GM12891 (cell line): ENCODE measurements around the gene PPP1R3G.

Source experiments
- DNase-seq: peaks from one replicate; pipeline ENCODE4 v3.0.0; 2011; ENCODE audit warnings: low spot score; ENCODE audit not compliant: insufficient read length
- FAIRE-seq: peaks from 2 replicates; lab custom pipeline; 2011; peaks lifted over from hg19 to GRCh38; lab: Jason Lieb, UNC
- PAX5 ChIP-seq: IDR thresholded peaks from 2 replicates; pipeline ENCODE4 v1.6.1; 2011; ENCODE audit warnings: low read length, moderate library complexity, mild to moderate bottlenecking; ENCODE audit not compliant: insufficient read depth, severe bottlenecking
- POLR2A ChIP-seq: IDR thresholded peaks from 2 replicates; pipeline ENCODE4 v1.6.1; 2011; ENCODE audit warnings: low read depth, low read length, control low read depth
- POLR2AphosphoS5 ChIP-seq: IDR thresholded peaks from 2 replicates; pipeline ENCODE4 v1.6.1; 2011; ENCODE audit warnings: low read depth, low read length, control low read depth
- POU2F2 ChIP-seq: IDR thresholded peaks from 2 replicates; pipeline ENCODE4 v1.6.1; 2011; ENCODE audit warnings: low read depth, mild to moderate bottlenecking, control low read depth, low read length, moderate library complexity
- SPI1 ChIP-seq: IDR thresholded peaks from 2 replicates; pipeline ENCODE4 v1.6.1; 2011; ENCODE audit warnings: low read depth, low read length, control low read depth
- TAF1 ChIP-seq: IDR thresholded peaks from 2 replicates; pipeline ENCODE4 v1.6.1; 2011; ENCODE audit warnings: low read depth, low read length, control low read depth

Gene PPP1R3G

GRCh38 chr6:5068153-5068751 is 16.9 kb upstream of the PPP1R3G start:
- no peak for FAIRE-seq
- TF ChIP-seq SPI1 (no peak), POU2F2 (no peak), POLR2AphosphoS5 (no peak), PAX5 (no peak), TAF1 (no peak), POLR2A (no peak)
- no peak for DNase-seq

DNA sequence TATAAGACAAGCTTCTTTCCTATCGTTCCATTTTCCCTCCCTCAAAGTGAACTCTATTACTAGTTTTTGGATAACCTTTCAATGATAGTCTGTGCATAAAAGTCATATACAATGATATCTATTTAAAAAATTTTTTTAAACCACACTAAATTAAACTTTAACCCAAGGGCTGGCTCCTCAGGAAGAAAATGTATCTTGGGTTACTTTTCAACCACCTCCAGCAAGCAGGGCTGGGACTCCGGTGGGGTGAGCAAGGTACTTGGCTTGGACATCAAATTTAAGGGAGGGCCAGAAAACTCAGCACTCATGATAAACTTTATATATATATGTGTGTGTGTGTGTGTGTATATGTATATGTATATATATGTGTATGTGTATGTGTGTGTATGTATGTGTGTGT is 13.9 kb upstream of the PPP1R3G start:
- DNase-seq (no peak), FAIRE-seq (no peak)
- TF ChIP-seq PAX5, result no peak
- no peak for TF ChIP-seq POLR2AphosphoS5
- TF ChIP-seq TAF1, result no peak
- TF ChIP-seq POU2F2, result no peak
- no peak for TF ChIP-seq POLR2A
- no peak for TF ChIP-seq SPI1

DNA sequence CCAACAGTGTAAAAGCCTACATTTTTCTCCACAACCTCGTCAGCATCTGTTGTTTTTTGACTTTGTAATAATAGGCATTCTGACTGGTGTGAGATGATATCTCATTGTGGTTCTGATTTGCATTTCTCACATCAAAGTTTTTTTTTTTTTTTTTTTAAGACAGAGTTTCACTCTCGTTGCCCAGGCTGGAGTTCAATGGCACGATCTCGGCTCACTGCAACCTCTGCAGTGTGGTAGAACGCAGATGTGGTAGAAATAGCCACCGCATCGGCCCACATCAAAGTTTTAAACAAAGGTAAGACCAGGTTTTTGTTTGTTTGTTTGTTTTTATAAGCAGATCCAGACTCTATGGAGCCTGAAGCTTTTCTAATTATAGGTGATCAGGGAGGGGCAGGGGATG is 12.7 kb upstream of the PPP1R3G start:
- DNase-seq (no peak), FAIRE-seq (no peak)
- TF ChIP-seq POU2F2, result no peak
- TF ChIP-seq TAF1, result no peak
- TF ChIP-seq PAX5, result no peak
- TF ChIP-seq SPI1, result no peak
- TF ChIP-seq POLR2A, result no peak
- TF ChIP-seq POLR2AphosphoS5, result no peak

- no peak for FAIRE-seq
- TF ChIP-seq POLR2AphosphoS5, result no peak
- no peak for DNase-seq
Observed at GRCh38 chr6:5073992-5074391, 11.1 kb upstream of the PPP1R3G start.

DNA sequence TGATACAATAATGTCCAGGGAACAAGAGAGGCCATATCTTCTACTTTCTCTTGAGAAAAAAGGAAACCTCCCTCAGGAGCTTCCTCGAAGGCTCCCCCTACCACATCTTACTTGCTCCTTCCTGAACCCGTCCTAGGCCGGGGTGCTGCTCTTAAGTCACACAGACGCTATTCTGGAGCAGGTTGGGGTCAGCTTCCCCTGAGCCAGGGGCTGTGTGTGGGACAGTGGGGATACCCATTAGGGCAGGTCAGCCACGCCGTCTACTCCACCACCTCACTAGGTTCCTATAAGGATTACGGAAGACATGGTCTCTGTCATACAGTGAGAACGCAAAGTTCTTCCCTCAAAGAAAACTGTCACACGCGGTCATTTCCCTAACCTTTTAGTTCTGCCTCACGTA is 8.2 kb upstream of the PPP1R3G start:
- no peak for DNase-seq
- FAIRE-seq, result no peak
- TF ChIP-seq POLR2AphosphoS5 (no peak), POLR2A (no peak), PAX5 (no peak), SPI1 (no peak), TAF1 (no peak), POU2F2 (no peak)

DNA sequence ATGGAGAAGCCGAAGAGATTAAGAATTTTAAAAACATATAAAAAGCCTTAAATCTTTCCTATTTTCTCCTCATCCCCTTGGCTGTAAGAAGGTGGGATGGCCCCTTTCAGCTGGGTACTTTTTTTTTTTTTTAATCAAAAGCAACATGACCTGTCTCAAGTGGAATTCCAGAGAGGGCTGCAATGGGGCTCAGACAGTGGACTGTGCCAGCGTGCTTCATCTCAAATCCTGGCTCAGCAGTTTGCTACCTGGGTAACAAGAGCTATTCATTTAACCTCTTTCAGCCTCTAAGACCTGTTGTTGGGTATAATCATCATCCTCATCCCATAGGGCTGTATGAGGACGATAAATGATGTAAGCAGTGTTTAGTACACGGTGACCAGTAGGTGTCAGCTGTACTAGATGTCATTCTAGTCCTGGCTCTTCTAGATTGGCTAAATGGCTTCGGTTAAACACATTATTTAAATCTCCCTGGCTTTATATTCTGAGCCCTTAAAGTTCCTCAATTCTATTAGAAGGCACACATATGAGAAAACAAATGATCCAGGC is 6.9 kb upstream of the PPP1R3G start:
- peak; percentile 82 for FAIRE-seq
- TF ChIP-seq POU2F2 (no peak), PAX5 (no peak), POLR2A (no peak), TAF1 (no peak), POLR2AphosphoS5 (no peak)
- no peak for DNase-seq

GRCh38 chr6:5079692-5080091 is 5.4 kb upstream of the PPP1R3G start:
- TF ChIP-seq SPI1, result no peak
- TF ChIP-seq TAF1, result no peak
- TF ChIP-seq POLR2A, result no peak
- FAIRE-seq, result no peak
- no peak for DNase-seq

DNA sequence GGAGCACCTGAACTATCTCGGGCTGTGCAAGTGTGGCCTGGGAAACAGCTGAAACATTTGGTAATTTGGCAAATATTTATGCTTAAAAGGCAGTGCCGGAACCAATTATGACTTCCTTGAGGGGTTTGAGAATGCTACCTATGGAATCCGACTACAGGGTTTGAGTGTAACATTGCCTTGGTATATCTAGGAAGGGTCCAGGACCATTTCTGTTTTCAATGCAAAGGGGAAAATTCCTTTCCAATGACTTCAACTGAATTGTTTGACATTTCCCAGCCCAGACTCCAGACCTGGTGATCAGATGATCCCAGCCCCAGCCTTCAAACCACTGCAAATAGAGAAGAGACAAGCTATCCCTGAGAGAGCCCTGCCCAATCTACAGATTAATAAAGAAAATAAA is 4.6 kb upstream of the PPP1R3G start:
- FAIRE-seq, result no peak
- TF ChIP-seq SPI1 (no peak), POLR2A (no peak), POLR2AphosphoS5 (no peak), TAF1 (no peak), PAX5 (no peak), POU2F2 (no peak)
- DNase-seq, result no peak

DNA sequence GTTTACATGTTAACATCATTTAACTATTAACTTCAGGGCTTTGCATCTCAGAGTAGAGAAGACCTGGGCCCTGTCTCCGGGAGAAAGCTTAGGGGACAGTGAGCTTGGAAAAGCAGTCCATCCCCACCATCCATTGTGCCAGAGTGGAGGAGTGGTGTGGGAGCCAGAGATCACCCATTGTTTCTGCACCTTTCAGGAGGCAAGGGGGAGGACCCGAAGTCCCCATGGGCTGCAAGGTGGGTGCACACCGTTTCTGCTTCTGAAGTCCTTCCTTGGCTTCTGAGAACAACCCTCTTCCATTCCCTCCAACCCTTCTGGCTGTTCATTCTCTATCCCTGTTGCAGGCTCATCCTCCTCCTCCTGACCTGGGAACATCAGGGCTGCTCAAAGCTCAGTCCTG is 4.0 kb upstream of the PPP1R3G start:
- TF ChIP-seq SPI1 (no peak), PAX5 (no peak), POLR2A (no peak), TAF1 (no peak), POLR2AphosphoS5 (no peak), POU2F2 (no peak)

DNA sequence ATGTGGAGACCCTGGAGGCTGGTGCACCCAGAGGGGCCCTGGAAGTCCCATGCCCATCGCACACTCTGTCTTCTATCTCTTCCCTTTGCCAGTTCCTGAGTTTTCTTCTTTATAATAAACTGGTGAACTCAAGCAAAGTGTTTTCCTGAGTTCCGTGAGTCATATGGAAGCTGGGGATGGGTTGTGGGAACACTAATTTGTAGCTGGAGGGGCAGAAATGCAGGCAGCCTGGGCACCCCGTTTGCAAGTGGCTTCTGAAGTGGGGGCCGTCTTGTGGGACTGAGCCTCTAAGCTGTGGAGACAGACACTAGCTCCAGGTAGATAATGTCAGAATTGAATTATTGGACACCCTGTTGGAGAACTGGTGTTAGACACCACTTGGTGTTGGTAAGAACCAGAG is 3.2 kb upstream of the PPP1R3G start:
- no peak for DNase-seq
- FAIRE-seq, result no peak
- TF ChIP-seq TAF1 (no peak), POU2F2 (no peak), PAX5 (no peak), SPI1 (no peak), POLR2AphosphoS5 (no peak), POLR2A (no peak)

More for the DNA sequence above, 4.0 kb upstream of the PPP1R3G start:
- FAIRE-seq, result no peak
- no peak for DNase-seq

DNA sequence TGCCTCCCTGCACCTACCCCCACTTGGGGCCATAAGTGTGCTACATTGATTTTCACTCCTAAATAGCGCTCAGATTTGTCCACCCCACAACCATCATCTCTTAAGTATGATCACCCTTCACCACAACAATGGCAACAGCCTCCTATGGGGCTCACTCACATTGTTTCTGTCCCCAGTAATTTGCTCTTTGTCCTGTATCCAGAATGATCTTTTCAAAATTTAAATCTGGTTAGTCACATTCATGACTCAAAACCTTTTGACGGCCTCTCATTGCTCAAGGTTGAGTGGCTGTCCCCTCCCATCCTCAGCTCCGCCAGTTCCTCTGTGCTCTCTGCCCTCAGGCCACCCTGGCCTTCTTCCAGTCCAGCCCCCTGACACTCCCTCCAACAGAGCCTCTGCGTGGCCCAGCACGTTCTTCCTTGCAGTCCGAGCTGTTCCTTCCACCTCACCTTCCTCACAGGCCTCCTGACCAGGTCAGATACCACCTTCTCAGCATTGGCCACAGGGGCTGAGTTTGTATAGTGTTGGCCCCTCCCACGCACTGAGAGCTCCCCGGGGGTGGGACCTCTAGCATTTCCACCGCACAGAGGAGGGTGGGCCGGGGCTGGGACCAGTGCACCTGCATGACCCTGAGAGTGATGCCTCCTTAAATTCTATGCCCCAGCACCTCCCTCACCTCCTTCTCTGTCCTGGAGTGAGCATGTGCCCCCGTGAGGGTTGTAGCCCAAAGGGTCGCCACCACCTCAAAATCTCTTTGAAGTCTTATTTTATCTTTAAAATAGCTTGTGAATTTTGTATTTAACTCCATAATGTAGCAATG is 2.4 kb upstream of the PPP1R3G start:
- FAIRE-seq (no peak), DNase-seq (no peak)
- no peak for TF ChIP-seq SPI1
- TF ChIP-seq PAX5, result no peak
- no peak for TF ChIP-seq POLR2AphosphoS5
- TF ChIP-seq TAF1, result no peak
- no peak for TF ChIP-seq POLR2A
- TF ChIP-seq POU2F2, result no peak
